ENCODE data around the gene EHMT1.

DNA sequence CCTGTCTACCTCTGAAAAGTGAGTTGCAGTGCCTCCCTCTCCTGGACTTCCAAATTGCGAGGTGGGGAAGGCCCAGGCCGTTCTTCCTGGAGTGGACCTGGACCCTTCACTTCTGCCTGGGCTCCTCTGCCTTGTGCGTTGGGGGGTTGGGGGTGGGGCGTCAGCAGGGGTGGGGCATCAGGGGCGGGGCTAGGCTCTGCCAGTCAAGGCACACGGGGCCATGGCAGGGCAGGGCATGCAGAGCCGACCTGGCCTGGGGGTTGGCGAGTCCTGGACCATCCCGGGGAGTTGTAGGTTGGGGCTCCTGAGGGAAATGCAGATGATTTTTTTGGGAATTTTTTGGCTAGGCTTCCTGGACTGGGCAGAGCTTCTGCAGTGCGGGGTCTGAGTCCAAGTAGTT lies 87.1 kb downstream of the EHMT1 start:
- TF ChIP-seq YY1 (IDR thresholded peaks at IDR 0.05; ENCODE audit: insufficient read depth, insufficient read length) (no peak), ZNF274 (IDR thresholded peaks at IDR 0.05; ENCODE audit: low read depth, low read length) (no peak)

Data from NT2/D1 (cell line).